ENCODE measurements around the gene UBE2QL1. TPM values are rescaled to one million over a fixed set of nuclear protein-coding genes. Genes with fewer than 3 reads are reported as not detected.

UBE2QL1 gene
- total RNA-seq, 1 experiment from 2014 or later: 0.11 TPM

GRCh38 chr5:6501701-6502100, 53.0 kb downstream of the UBE2QL1 start:
- TF ChIP-seq, protein P1, sequence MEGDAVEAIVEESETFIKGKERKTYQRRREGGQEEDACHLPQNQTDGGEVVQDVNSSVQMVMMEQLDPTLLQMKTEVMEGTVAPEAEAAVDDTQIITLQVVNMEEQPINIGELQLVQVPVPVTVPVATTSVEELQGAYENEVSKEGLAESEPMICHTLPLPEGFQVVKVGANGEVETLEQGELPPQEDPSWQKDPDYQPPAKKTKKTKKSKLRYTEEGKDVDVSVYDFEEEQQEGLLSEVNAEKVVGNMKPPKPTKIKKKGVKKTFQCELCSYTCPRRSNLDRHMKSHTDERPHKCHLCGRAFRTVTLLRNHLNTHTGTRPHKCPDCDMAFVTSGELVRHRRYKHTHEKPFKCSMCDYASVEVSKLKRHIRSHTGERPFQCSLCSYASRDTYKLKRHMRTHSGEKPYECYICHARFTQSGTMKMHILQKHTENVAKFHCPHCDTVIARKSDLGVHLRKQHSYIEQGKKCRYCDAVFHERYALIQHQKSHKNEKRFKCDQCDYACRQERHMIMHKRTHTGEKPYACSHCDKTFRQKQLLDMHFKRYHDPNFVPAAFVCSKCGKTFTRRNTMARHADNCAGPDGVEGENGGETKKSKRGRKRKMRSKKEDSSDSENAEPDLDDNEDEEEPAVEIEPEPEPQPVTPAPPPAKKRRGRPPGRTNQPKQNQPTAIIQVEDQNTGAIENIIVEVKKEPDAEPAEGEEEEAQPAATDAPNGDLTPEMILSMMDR (conservative IDR thresholded peaks at IDR 0.05): peak; percentile 25; the same call in 1 of the 3 replicates
- no peaks in the 10 kb centered on the region; a peak in 1 of 7 replicates for H3K36me3 Mint-ChIP-seq (ENCODE audit: insufficient read depth in 1 of 3, low read depth in 3 of 3)
- H3K27ac Mint-ChIP-seq: no peak overlapping the region
- Histone ChIP-seq H3K4me2 (ENCODE audit: insufficient read depth, insufficient read length, low read length) (no peak overlapping the region), H3K9ac (ENCODE audit: extremely low read depth, insufficient read length, low read length) (no peak overlapping the region), H3K27ac (ENCODE audit: insufficient read length, low read depth, low read length) (no peak overlapping the region), H2AK5ac (ENCODE audit: insufficient read length, low read length) (no peak overlapping the region), H3T11ph (ENCODE audit: low read length) (no peak overlapping the region), H3K56ac (ENCODE audit: insufficient read length, low read depth, low read length) (no peak overlapping the region), H2AFZ (ENCODE audit: low read length) (no peak overlapping the region), H3K4ac (ENCODE audit: low read depth, low read length) (no peak overlapping the region), H4K20me1 (ENCODE audit: control insufficient read depth, insufficient read depth, insufficient read length) (no peaks in the 10 kb centered on the region), H4K5ac (ENCODE audit: insufficient read length, low read depth, low read length) (no peak overlapping the region), H4K8ac (replicated peaks; ENCODE audit: insufficient read length, low read depth, low read length) (no peak overlapping the region), H3K18ac (ENCODE audit: insufficient read length, low read depth, low read length) (no peak overlapping the region), H2BK12ac (ENCODE audit: insufficient read length, low read depth, low read length) (no peak overlapping the region), H3K23ac (ENCODE audit: insufficient read length, low read depth, low read length) (no peak overlapping the region), H3K79me1 (ENCODE audit: insufficient read depth, low read depth, low read length, poor library complexity, severe bottlenecking) (no peaks in the 10 kb centered on the region), H3K79me2 (ENCODE audit: insufficient read depth, low read length) (no peaks in the 10 kb centered on the region), H2BK15ac (ENCODE audit: low read depth, low read length) (no peak overlapping the region), H2BK20ac (ENCODE audit: low read depth, low read length, poor library complexity, severe bottlenecking) (no peak overlapping the region), H2BK120ac (ENCODE audit: low read depth, low read length, poor library complexity, severe bottlenecking) (no peak overlapping the region), H3K14ac (ENCODE audit: insufficient read depth, low read length) (no peak overlapping the region; the same call in 1 of the 2 replicates), H4K91ac (ENCODE audit: insufficient read length, low read depth, low read length) (no peak overlapping the region), H2BK5ac (ENCODE audit: insufficient read length, low read length) (no peak overlapping the region), H3K4me1 (ENCODE audit: insufficient read depth, low read length) (no peaks in the 10 kb centered on the region), H3K9me3 (ENCODE audit: control insufficient read depth, low read depth, low read length) (no peaks in the 10 kb centered on the region), H3K23me2 (ENCODE audit: insufficient read length, low read depth, low read length, poor library complexity, severe bottlenecking) (no peaks in the 10 kb centered on the region), H3K27me3 (ENCODE audit: insufficient read depth, low read length) (no peaks in the 10 kb centered on the region)
- H3K9me3 Mint-ChIP-seq: no peaks in the 10 kb centered on the region; a peak in 2 of 5 replicates
- no CpG with 5 or more reads among the region's 7 CpGs for WGBS (ENCODE audit: extremely low coverage, insufficient read length, low lambda C conversion rate)
- no peak overlapping the region for H3K4me3 Mint-ChIP-seq
- no peaks in the 10 kb centered on the region for H3K4me1 Mint-ChIP-seq
- DNase-seq: no peak
- peaks cover 3% of the 10 kb centered on the region for H3K27me3 Mint-ChIP-seq (ENCODE audit: low read depth)
